PC-9 (cell line): Measurements from ENCODE around the gene VWA3B.
"Not testable (repeated sequence)": the region's sequence is repeated elsewhere in the genome, so short reads cannot be mapped to it uniquely, and the experiment has no call there.

Source experiments
- EZH2 ChIP-seq: fragments of 200-600 bp; sonication (generic); IDR thresholded peaks from 2 replicates; pipeline ENCODE4 v1.8.0; 2017; ENCODE audit warnings: antibody characterized with exemption, low read depth
- TF ChIP-seq, protein P1 (sequence below): fragments of 200-600 bp; sonication (generic); conservative IDR thresholded peaks from 2 replicates; pipeline ENCODE4 v1.6.1; 2017; ENCODE audit warnings: mixed run types, antibody characterized with exemption, mild to moderate bottlenecking, moderate library complexity

DNA sequence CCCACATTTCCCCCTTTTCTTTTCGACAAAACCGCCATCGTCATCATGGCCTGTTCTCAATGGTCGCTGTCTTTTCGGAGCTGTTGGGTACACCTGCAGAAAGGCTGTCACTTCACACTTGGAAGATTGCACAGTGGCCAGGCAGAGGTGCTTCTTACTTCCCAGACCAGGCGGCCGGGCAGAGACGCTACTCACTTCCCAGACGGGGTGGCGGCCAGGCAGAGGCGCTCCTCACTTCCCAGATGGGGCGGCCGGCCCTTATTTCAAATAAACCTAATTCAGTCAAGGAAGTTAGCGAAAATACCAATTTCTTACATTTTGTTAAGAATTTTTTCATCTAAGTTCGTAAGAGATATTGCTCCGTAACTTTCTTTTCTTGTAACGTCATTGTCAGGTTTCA, 15.3 kb downstream of the VWA3B start:
- TF ChIP-seq, protein P1, sequence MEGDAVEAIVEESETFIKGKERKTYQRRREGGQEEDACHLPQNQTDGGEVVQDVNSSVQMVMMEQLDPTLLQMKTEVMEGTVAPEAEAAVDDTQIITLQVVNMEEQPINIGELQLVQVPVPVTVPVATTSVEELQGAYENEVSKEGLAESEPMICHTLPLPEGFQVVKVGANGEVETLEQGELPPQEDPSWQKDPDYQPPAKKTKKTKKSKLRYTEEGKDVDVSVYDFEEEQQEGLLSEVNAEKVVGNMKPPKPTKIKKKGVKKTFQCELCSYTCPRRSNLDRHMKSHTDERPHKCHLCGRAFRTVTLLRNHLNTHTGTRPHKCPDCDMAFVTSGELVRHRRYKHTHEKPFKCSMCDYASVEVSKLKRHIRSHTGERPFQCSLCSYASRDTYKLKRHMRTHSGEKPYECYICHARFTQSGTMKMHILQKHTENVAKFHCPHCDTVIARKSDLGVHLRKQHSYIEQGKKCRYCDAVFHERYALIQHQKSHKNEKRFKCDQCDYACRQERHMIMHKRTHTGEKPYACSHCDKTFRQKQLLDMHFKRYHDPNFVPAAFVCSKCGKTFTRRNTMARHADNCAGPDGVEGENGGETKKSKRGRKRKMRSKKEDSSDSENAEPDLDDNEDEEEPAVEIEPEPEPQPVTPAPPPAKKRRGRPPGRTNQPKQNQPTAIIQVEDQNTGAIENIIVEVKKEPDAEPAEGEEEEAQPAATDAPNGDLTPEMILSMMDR = not testable (repeated sequence)
- TF ChIP-seq EZH2 = not testable (repeated sequence)
